KBM-7 (cell line): ENCODE data around the gene RTP1.
"Not testable (repeated sequence)": the region's sequence is repeated elsewhere in the genome, so short reads cannot be mapped to it uniquely, and the experiment has no call there.

ENCODE experiments used
- DNase-seq: peaks from one replicate; pipeline ENCODE4 v3.0.0-alpha.2; 2015
- in situ Hi-C: fragments of 300-500 bp; cut with MboI; formaldehyde crosslinking; loops from 2 replicates; pipeline ENCODE4 v1.14.3; 2020; ENCODE audit warnings: low sequenced_read_pairs, low pct_unique_long_range_greater_than_20kb, mixed read lengths

The RTP1 gene, protein sequence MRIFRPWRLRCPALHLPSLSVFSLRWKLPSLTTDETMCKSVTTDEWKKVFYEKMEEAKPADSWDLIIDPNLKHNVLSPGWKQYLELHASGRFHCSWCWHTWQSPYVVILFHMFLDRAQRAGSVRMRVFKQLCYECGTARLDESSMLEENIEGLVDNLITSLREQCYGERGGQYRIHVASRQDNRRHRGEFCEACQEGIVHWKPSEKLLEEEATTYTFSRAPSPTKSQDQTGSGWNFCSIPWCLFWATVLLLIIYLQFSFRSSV

DNA sequence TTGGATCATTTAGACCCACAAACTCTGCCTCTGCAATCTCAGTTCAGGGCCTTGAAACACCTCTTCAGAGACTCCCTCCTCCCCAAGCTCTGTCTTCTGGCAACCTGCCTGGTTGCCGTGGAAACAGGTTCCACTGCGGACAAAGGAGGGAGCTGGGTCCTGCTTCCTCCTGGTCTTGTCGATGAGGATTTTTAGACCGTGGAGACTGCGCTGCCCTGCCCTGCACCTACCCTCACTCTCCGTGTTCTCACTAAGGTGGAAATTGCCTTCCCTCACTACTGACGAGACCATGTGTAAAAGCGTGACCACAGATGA lies at the start of gene RTP1:
Gene RTP1 (plus strand): TSS at position 152 of the 315 bp plus-strand sequence. CDS start 30 bp downstream, at position 182.
- in situ Hi-C loops, result no loop called here

DNA sequence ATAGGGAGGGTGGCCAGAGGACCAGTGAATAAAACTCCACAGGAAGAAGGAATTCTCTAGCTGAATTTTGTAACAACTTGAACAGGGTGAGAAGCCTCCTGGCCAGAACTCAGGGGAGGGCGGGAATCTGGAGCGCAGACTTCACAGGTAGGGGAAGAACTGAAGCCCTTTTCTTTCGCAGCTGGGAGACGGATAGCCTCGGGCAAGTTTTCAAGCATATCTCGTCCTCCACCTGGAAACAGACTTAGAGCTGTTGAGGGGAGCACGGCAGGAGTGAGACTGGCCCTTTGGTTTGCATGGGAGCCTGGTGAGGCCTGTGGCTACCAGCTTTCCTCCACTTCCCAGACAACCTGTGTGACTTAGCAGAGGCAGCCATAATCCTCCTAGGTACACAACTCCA lies 47.1 kb upstream of the RTP1 start:
- in situ Hi-C loops, result no loop called here
- DNase-seq, result no peak

More for the DNA sequence above, at the start of gene RTP1:
- DNase-seq, result no peak

DNA sequence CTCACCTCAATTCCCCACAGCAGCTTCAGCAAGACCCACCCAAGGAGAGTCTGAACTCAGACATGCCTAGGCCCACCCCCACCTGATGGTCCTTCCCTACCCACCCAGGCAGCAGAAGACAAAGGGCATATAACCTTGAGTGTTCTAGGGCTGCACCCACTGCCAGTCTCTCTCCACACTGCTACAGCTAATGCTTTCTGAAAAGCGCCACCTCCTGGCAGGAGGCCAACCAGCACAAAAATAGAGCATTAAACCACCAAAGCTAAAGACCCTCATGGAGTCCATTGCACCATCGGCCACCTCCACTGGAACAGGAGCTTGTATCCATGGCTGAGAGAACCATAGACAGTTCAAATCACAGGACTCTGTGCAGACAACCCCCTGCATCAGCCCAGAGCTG lies 46.7 kb upstream of the RTP1 start:
- in situ Hi-C loops, result no loop called here
- DNase-seq, result peak; percentile 58

DNA sequence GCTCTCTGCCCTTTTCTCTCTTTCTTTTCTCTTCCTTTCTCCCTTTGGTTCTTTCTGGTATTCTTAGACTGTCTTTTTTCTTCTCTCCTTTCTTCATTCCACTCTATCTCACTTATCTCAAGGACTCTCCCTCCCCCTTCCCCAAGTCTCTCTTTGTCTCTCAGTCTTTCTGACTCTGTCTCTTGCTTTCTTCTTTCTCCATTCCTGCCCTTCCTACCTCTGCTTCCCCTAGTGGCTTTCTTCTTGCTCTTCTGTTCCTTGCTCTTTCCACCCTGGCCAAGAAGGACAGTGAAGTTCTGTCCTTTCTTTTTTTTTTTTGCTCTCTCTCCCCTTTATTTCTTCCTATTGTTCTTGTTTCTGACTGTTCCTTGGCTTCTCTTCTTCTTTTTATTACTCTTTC lies 35.7 kb upstream of the RTP1 start:
- DNase-seq, result no peak
- in situ Hi-C loops, result no loop called here

DNA sequence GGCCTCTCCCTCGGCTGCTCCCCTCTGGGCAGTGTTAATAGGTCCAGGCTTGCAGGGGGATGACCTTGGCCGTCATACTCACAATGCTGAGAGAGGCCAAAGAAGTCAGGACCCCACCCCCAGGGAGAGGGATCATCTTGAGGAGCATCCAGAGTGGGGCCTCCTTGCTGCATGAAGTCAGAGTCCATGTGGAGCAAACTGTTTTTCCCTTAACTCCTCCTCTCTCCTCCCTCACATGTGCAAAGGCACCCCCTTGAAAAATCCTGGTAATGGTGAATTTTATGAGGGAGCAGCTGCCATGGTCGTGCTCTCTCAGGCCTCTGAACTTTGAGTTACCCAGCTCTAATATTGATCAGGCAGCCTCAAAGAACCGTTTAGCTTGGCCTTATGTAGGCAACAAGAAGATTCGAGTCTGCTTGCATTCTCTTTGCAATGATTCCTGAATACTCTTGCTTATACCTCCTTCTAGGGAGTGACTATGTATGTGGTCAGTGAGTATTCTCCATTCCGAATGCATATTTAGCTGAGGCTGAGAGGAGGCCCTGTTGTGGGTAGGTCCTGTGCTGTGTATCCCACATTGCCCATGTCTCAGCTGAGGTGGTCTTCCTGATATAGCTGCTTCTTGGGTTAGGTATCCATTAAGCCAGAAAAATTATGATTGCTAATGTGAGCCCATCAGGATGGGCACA lies 34.9 kb upstream of the RTP1 start:
- in situ Hi-C loops, result no loop called here
- no peak for DNase-seq

DNA sequence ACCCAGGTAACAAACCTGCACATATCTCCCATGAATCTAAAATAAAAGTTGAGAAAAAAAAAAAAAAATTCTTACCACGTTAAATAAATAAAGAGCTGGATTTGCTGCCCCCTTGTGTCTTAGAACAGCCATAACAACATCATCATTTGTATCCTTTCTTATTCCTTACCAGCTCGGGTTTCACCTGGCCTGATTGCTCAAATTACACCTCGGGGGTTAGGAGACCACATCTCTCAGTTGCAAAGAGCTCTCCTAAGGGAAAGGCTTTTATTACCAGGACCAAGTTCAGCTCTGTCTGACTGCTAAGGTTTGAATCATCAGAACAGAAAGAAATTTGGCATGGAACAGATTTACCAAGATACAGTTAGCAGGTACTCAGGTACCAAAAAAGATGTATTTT lies 32.1 kb upstream of the RTP1 start:
- in situ Hi-C loops, result no loop called here
- DNase-seq, result peak; percentile 73

DNA sequence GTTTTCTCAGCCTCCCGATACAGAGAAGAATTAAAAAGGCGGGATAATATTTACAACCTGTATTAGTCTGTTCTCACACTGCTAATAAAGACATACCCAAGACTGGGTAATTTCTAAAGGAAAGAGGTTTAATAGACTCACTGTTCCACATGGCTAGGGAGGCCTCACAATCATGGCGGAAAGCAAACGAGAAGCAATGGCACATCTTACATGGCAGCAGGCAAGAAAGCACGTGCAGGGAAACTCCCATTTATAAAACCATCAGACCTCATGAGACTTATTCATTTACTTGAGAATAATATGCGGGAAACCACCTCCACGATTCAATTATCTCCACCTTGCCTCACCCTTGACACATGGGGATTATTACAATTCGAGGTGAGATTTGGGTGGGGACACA lies 30.5 kb upstream of the RTP1 start:
- in situ Hi-C loops, result no loop called here
- DNase-seq, result no peak

DNA sequence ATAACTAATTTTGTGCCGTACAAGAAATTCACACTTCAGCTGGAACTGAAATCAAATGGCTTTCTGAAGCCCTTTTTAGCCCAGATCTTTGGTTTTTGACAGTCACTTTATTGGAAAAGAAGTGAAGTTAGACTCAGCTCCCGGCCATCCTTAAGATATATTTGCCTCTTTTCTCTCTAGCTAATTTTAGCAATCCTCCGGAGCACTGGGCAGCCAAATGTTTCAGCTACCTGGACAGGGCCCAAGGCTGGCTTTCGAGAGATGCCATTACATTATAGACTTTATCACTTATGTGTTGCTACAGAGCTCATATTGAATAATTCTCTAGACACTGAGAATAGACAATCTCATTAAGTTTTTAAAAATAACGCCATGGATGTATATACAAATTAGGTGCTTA lies 29.5 kb upstream of the RTP1 start:
- in situ Hi-C loops, result no loop called here
- no peak for DNase-seq

DNA sequence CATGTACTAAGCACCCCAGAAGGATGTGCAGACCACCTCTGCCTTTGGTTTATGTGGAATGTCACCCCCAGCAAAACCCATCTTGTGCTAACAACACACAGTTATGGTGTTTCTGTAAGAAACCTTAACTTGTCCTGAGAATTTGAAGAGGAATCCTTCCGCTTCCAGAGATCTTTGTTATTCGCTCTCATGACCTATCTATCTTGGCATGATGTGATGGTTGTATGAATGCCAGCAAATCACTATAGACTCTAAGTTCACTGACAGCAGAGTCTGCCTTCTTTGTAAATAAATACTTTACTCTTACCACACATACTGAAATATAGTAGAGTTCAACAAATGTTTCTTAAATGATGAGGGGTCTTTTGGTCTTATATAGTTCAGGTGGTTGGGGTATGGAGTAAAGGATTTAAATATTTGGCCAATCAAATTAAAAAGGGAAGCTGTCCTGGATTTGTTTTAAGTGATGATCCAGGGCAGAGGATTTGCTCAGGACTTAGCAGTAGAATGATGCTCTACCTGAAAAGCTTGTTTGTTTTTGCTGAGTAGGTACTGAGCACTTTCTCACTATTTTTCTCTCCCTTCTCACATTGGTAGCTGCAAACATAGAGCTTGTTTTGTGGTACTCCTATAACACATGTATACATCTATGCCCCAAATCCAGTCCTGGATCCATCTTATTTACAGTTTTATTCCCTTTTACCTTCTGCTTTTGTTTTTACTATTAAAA lies 27.9 kb upstream of the RTP1 start:
- DNase-seq, result no peak
- in situ Hi-C loops, result no loop called here

DNA sequence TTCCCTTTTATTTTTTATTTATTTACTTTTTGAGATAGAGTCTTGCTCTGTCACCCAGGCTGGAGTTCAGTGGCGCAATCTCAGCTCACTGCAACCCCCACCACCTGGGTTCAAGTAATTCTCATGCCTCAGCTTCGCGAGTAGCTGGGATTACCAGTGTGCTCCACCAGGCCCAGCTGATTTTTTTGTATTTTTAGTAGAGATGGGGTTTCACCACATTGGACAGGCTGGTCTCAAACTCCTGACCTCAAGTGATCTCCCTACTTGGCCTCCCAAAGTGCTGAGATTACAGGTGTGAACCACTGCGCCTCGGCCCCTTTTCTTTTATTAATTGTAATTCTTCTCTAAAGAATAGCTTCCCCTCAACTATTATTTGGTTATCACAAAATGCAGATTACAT lies 26.4 kb upstream of the RTP1 start:
- DNase-seq, in situ Hi-C loops: not testable (repeated sequence)

DNA sequence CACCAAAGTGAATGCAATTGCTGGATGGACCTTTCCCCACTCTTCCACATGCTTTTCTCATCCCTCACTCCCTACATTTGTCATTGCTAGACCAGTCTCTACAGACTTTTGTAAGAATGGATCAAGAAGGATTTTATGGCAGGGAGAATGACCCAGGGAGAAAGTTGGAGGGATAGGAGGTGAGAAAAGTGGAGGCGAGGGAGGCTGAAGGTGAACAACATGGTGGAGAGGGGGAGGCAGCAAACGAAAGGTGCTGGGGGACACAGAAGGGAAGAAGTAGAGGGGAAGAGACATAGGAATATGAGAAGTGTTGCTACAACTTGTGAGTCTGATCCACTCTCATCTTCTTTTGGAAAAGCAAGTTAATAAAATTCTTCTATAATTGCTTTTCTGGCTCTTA lies 24.4 kb upstream of the RTP1 start:
- in situ Hi-C loops, result no loop called here
- DNase-seq, result no peak

DNA sequence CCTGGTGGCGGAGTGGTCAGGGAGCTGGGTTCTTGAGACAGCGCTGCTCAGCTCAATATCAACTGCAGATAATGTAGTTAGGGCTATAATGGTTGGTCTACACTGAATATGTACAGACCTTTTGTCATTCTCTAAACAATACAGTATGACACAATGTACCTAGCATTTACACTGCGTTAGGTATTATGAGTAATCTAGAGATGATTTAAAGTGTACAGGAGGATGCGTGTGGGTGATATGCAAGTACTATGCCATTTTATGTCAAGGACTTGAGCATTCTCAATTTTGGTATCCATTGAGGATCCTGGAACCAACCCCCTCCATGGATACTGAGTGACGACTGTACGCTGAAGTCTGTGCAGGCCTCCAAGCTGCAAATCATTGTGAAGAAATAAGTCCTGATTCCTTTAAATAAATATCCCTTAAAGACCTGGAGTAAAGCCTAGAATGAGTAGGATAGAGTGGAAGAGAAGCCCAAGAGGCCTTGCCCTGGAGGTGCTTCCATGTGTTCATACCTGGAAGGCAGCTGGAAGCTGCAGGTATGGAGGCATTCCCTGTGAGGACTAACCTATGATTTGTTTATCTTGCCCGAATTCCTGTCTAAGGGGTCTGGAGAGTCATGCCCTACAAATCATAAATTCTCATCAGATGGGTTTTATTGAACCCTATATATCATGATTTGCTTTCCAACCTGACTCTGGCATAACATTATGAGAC lies 15.7 kb upstream of the RTP1 start:
- in situ Hi-C loops, result no loop called here
- no peak for DNase-seq

DNA sequence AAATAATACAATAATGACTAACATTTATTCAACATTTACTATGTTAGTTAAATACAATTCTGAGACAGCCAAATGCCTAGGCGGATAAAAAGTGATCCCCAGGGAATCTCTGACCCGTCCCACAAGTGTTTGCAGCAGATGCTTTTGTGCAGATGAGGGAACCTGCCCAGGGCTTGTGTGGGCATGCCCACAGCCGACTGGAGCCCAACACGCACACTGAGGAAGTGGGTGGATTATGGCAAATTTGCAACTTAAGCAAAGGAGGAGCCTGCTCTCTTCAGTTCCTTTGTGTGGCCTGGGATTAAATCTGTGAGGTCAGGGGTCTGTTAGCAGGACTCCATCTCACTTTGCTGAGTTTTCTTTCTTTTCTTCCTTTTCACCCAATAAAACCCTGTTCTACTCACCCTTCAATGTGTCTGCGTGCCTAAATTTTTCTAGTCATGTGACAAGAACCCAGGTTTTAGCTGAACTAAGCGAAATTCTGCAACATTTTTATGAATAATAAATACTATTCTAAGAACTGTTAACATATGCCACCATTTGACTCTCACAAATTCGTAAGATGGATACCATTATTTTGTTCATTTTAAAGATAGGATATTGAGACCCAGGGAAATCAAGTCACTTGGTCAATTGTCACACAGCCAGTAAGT lies 13.9 kb upstream of the RTP1 start:
- DNase-seq, result peak; percentile 81
- in situ Hi-C loops, result no loop called here

DNA sequence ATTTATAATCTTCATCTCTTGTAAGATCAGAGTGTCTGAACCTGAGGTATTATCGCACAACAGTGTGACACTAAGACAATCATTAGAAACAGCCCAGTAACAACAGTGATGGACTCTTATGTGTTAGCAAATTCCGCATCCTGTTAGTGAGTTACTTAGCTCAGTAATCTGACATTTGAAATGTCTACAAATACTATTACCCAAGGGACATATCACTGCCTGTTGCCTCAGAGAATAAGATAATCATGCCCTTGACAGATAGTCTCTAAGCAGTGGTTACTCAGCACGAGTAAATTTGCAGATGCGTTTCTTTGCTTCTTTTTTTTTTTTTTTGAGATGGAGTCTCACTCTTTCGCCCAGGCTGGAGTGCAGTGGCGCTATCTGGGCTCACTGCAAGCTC lies 13.4 kb upstream of the RTP1 start:
- in situ Hi-C loops, result no loop called here
- no peak for DNase-seq

DNA sequence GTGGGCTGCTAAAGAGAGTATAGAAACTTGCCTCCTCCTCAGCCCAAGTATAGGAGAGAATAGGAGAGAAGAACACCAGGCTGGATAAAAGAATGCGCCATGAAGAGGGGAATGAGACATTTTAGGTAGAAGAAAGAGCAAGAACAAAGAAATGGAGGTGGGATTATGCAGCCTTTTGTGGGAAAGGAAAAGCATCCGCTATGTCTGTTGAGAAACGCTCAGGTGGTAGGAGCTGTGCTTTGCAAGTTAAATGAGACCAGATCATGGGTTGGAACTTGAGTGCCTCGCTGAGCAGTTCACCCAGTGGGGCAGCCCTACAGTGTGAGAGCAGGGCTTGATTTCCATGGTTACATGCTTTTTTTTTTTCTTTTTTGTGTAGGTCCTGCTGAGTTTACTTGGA lies 11.5 kb upstream of the RTP1 start:
- DNase-seq, result no peak
- in situ Hi-C loops, result no loop called here

DNA sequence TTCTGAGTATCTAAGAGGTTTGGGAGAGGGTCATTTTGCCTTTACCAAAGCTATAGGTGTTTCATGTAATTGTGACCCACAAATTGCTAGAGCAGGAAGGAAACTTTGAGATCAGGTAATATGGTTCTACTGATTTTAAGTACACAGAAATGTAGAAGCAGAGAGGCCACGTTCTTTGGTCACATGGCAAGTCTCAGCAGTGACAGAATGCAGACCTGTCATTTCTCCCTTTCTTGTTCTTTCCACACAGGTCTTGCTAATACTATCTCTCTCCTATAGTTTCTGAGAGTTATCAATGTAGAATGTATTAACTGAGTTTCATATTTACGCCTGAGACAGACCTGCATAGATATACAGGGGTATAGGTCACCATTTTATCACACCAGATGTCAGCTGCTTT lies 10.9 kb upstream of the RTP1 start:
- in situ Hi-C loops, result no loop called here
- DNase-seq, result no peak

DNA sequence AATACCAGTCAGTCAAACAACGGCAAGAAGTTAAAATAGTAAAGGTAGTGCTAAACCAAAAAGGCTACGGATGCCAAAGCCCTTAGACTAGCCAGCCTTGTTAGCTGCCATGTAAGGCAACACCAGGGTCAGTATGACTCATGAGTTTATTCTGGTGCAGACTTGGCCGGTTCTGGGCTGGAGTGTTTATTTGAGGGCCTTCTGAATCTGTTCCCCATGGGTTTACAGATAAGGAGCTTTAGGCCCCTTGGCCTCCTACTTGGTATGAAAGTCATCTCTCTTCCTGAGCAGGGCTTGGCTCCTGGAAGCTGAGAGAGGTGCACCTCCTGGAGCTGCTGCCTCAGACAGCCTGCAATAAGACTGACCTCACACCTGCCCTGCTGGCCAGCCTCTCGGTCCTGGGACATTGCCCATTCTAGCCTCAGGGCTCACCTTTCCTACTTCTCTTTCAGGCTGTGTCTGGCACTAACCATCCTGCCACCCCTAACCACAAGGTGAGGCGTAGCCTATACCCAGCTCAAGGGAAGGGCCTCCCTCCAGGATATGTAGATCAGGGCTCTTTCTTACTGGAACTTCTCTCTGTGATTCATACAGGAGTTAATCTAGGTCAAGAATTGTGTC lies 10.4 kb upstream of the RTP1 start:
- in situ Hi-C loops, result no loop called here
- DNase-seq, result no peak

DNA sequence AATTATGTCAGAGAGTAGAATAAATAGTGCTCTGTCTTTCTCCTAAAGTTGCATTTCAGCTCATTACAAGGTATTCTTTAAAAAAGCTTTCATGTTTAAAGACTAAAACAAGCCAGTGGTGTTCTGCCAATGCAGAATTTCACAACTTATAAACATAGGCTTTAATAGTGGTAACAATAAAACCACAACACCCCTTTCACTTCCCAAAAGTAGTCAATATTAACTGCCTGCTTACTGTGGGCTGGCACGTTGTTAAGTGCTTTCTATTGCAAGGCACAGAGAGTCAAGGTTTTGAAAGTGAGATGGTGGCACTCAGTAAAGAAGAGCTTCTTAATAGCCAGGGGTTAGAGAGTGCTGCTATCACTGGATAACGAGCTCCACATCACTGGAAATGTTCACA lies 8.4 kb upstream of the RTP1 start:
- in situ Hi-C loops, result no loop called here
- DNase-seq, result no peak

DNA sequence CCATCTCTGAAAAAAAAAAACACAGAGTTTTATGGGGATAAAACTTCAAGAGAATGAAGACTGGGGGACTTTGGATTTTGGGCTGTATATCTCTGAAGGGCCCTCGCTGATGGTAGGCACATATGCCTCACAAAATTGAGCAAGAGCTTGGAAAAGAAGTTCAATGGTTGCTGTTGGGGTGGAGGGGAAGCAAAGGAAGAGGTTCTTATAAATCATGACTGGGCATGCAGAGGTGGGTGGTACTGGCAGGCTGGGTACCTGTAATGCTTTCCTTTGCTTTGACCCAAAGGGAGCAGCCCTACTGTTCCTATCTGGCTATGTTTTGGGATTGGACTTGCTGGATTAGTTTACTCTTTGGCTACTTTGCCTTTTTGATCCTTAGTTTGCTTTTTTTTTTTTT lies 6.0 kb upstream of the RTP1 start:
- DNase-seq, result no peak
- in situ Hi-C loops, result no loop called here
